NCI-H2171 treated with DMSO at 0.1 percent for 48 hours (cell line): Measurements from ENCODE around the gene OSBPL9.
"Not testable (repeated sequence)": the region's sequence is repeated elsewhere in the genome, so short reads cannot be mapped to it uniquely, and the experiment has no call there.

Experiments
- DNase-seq: peaks from one replicate; lab custom pipeline; 2025; lab: John Stamatoyannopoulos, UW

OSBPL9 gene

DNA sequence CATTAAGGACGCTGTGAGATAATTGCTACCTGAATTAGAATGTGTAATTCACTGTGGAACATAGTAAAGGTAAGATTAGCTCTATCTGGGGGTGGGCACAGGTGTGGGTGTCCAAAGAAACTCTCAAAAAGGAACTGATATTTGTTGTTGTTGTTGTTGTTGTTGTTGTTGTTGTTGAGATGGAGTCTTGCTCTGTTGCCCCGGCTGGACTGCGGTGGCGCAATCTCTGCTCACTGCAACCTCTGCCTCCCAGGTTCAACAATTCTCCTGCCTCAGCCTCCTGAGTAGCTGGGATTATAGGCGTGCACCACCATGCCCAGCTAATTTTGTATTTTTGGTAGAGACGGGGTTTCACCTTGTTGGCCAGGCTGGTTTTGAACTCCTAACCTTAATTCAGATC, 6.8 kb upstream of the OSBPL9 start:
- not testable (repeated sequence) for DNase-seq

DNA sequence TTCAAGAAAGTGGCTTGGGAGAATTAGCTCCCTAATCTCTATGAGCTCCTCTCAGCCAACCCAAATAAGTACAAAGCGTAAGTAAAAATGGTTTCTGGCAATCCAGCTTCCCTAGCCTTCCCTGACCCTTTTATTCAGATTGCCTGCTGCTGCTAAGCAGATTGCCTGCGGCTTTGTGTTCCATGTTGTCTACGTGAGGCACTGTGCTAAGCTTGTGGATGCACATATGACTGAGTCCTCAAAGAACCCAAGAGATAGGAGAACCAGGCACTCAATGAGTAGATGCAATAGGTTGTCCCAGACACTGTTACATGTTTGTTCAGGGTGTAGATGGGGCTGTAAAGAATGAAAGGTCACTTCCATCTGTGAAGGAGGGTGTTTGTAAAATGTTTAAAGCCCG, 6.3 kb upstream of the OSBPL9 start:
- no peak for DNase-seq

DNA sequence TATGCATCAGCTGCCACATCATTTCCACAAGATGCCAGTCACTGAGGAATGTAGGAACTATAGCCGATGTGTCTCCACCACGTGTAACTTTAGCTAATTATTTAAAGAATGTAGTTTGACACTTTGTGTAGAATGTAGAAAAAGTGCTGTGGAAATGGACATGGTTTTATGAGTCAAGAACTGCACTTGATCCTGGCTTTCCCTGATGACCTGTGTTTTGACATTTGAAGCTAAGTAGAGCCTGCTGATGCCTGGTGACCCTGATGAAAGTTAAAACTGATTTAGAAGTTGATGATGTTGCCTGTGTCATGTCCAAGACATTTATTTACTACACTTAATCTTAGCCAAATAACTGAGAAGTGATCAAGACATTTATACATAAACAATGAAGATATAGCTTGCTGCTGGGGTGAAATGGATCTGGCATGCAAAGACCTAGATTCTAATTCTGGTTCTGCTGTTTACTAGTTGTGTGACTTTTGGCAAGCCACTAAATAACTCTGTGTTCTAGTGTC, 4.4 kb upstream of the OSBPL9 start:
- DNase-seq = no peak

DNA sequence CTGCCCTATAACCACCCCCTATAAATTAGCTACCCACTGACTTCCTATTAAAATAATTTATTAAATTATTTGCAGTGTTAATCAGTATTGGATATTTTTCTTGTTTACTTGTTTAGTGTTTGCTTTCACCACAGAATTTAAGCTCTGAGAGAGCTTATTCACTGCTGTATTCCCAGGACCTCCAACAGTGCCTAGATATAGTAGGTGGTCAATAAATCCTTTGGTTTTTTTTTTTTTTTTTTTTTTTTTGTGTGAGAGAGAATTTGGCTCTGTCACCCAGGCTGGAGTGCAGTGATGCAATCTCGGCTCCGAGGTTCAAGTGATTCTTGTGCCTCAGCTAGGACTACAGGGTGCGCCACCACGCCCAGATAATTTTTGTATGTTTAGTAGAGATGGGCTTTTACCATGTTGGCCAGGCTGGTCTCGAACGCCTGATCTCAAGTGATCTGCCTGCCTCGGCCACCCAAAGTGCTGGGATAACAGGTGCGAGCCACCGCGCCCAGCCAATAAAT, 1.1 kb upstream of the OSBPL9 start:
- no peak for DNase-seq

DNA sequence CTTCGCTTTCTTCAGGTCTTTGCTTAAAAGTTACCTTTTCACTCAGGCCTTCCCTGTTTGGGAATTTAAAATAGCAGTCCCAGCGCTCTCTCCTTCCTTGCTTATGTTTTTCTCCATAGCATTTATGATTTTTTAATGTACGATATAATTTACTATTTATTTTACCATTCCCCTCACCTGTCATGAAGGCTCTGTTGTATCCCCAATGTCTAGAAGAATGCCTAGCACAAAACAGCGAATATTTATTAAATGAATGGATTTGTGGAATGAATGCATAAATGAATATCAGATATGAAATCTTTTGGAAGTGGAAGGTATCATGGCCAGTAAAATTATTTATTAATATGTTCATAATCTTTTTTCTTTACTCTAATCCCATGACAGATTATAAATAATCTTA, 402 bp upstream of the OSBPL9 start:
- DNase-seq = no peak

DNA sequence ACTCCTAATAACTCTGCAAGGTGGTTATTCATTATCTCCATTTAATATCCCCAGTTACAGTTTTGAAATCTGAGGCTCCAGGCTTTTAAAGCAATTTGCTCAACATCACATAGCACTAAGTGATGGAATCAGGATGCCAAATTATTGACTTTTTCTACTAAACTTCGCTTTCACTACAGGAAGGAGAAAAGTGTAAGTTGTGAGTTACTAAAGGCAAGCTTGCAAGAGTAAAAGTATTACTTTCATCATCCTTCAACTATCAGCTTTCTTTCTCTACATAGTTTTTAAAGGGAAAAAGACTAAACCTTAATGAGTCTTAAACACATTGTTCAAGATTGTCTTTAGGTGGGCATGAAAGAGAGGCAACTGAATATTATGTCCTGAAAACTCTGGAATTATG, 1.8 kb downstream of the OSBPL9 start:
- no peak for DNase-seq

DNA sequence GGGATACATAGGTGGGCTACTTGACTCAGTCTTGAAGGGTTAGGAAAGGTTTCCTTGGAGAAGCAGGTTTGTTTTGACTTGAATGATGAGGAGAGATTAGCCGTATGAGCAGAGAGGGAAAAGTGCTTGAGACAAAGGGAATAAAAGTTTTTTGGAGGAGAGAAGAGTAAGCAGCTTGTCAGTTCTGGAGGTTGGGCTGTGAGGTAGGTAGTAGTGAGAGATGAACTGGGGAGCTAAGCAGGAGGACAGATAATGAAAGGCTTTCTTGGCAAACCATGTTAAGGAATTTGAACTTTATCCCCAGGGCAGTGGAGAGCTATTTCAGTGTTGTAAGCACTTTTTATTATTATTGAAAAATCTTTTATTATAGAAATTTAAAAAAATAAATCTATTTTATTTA, 3.6 kb downstream of the OSBPL9 start:
- DNase-seq = no peak

DNA sequence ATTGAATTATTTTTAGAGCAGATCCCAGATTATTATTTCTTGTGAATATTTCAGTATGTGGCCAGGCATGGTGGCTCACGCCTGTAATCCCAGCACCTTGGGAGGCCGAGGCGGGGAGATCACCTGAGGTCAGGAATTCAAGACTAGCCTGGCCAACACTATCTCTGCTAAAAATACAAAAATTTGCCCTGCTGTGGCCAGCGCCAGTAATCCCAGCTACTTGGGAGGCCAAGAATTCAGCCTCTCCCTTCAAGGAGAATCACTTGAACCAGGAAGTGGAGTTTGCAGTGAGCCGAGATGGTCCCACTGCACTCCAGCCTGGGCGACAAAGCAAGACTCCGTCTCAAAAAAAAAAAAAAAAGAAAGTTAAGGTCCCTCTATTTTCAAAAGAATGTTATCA, 4.3 kb downstream of the OSBPL9 start:
- DNase-seq = no peak

DNA sequence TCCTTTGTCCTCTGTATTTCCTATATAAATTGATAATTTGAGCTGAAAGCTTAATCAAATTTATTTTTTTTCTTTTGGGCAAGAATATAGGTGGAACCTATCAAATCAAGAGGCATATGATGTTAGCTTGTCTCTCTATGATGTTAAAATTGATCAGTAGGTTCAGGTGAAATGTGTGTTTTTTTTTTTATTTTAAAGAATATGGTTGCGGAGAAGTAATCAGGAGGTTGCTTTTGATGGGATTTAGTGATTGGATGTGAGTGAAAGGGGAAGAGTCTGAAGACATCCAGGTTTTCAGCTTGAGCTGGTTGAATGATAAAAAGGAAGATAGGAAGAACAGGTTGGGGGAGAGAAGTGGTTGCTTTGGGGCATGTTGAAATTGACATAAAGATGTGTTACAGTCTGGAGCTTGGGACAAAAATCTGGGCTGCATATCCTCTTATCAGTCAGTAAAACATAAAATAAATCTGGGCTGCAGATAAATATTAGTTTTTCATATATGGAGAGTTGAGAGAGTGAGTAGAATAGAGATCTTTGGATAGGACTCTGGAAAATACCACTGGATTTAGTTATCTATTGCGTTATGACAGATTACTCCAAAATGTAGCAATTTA, 5.1 kb downstream of the OSBPL9 start:
- DNase-seq = no peak

DNA sequence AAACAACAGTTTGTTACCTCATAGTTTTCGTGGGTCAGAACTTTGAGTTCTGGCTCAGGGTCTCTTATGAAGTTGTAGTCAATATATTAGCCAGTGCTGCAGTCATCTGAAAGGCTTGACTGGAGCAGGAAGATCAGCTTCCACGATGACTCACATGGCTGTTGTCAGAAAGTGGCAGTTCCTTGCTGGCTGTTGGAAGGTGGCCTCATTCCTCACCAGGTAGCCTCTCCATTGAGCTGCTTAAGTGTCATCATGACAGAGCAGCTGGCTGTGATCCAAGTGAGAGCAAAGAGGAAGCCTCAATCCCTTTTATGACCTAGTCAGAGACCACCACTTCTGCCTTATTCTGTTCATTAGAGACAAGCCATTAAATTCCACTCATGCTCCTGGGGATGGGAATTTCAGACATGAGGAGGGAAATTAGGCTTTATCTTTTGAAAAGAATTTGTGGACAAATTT, 5.6 kb downstream of the OSBPL9 start:
- DNase-seq = peak; percentile 35

DNA sequence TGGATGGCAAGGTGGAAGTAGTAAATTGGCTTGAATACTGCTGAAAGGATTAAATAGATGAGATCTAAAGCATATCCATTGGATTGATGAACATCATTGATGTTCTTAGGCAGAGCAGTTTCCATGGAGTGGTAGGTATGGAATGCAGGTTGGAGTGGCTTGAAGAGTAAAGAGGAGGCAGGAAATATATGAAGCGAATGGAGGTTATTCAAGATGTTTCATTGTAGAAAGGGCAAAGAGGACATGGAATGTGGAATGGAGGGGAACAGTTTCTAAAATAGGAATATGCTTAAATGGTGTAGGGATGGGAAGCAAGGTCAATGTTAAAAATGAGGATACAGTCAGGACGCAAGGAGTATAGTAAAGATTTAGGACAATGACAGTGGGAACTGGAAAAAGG, 6.1 kb downstream of the OSBPL9 start:
- DNase-seq = no peak

DNA sequence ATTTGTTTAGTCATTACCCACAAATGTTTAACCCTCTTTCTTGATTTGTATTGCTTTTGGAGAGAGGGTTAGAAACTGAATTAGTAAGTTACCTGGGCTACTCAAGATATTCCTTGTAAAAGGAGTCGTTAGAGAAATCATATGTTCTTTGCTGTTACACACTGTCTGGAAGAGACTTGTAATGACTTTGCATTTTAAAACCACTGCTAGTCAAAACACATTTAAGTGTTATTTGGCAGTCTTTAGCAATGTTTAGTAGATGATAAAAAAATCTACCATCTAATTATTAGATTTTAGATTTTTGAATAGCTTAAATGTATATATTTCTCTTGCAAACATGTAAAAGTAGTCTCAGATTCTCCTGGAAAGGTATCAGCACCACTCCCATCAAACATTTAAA, 6.6 kb downstream of the OSBPL9 start:
- no peak for DNase-seq

DNA sequence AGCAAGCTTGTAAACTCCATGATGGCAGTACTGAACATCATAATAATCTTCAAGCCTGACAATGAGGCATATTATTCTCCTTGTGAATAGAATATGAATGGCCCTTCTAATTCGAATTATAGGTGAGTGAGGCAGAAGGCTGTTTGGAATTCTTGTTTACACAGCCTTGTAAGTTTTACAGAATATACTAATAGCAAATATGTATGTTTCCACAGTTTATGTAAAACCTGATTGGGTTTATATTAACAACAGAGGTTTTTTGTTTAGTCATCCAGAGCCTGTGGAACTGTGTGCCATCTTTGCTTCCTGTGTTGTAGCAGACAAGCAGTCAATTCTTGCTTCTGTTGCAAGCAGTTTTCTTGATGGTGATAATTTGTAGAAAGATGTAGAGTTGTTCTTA, 8.0 kb downstream of the OSBPL9 start:
- DNase-seq = no peak

DNA sequence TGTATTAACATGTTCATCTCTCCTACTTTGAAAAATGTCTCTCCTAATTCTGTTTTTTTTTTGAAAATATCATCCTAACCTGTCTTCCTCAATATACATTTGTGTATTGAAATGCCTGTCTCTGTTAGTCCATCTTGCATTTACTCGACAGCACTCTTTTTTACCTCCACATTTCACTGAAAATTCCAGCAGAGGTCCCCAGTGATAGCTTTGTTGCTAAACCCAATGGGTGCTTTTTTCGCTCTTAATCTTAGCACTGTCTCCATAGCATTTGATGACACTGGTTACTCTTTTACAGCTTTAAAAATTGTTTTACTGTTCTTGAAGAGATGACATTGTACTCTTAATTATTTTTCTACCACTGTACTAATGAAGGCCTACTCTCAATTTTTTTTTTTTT, 10.8 kb downstream of the OSBPL9 start:
- DNase-seq = peak; percentile 7

DNA sequence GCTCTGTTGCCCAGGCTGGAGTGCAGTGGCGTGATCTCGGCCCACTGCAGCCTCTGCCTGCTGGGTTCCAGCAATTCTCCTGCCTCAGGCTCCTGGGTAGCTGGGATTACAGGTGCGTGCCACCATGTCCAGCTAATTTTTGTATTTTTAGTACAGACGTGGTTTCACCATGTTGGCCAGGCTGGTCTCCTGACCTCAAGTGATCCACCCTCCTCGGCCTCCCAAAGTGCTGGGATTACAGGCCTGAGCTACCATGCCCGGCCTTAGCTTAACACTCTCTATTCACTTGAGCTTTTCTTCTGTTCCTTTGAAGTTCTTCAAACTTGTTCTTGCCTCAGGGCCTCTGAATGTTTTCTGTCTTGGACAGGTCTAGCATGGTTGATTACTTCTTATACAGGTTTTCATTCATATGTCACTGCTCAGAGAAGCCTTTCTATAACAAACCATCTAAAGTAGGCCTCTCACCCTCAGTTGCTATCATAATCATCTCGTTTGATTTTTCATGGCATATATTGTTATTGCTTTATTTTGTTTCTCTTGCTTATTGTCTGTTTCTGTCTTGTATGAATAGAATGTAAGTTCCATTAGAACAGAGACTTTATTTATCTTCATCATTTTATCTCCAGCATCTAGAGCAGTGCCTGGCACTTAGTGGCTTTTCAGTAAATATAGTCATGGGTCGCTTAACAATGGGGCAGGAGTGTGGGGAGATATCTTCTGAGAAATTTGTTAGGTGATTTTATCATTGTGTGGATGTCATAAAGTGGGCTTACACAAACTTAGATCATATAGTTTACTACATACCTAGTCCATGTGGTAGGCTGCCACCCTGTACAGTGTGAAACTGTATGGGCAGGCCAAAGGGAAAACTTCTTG, 12.1 kb downstream of the OSBPL9 start:
- DNase-seq = no peak

DNA sequence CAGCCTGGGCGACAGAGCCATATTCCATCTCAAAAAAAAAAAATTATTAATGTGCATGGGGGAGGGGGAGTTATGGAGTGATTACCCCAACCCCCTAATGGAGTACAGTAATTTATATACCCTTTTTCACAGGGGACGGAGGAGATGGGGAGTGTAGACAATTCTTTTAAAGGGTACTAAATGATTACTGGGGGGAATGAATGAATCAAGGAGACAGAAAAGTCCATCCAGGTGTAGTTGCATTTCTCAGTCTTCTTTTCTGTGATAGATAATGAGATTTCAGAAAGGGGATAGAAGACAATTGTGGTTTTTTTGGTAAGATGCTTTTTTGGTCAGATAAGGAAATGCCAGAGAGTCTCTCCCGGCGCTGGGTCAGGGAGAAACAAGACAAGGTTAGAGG, 13.0 kb downstream of the OSBPL9 start:
- DNase-seq = no peak

DNA sequence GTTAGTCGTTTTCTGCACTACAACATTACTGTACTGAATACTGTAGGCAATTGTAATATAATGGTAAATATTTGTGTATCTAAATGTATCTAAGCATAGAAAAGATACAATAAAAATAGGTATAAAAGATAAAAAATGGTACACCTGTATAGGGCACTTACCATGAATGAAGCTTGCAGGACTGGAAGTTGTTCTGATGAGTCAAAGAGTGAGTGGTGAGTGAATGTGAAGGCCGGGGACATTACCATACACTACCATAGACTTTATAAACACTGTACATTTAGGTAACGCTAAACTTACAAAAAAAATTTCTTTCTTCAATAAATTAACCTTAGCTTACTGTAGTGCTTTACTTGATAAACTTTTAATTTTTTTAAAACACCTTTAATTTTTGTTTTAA, 13.5 kb downstream of the OSBPL9 start:
- no peak for DNase-seq

DNA sequence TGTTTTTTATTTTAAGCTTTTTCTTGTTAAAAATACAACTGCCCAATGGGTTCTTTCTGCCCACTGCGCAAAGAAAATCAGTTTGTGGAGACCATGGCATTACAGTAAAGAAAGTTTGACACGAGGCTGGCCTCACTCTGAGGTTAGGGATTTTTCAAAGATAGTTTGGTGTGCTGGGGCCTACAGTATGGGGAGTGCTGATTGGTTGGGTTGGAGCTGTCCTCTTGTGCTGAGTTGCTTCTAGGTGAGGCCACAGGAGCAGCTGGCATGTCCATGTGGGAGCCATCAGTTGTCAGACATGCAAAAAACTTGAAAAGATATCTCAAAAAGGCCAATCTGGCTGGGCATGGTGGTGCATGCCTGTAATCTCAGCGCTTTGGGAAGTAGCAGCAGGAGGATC, 14.0 kb downstream of the OSBPL9 start:
- no peak for DNase-seq

DNA sequence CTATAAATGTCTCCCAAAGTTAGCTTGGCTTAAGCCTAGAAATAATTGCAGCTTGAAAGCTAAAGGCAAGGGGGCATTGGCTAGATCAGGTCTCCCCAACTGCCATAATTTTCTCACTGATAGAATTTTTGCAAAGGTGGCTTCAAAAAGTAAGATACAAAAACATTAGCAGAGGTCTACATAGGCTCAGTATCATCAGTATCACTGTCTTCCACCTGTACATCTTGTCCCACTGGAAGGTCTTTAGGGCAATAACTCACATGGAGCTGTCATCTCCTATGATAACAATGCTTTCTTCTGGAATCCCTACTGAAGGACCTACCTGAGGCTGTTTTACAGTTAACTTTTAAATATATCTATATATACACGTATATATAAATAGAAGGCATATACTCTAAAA, 14.9 kb downstream of the OSBPL9 start:
- DNase-seq = no peak

DNA sequence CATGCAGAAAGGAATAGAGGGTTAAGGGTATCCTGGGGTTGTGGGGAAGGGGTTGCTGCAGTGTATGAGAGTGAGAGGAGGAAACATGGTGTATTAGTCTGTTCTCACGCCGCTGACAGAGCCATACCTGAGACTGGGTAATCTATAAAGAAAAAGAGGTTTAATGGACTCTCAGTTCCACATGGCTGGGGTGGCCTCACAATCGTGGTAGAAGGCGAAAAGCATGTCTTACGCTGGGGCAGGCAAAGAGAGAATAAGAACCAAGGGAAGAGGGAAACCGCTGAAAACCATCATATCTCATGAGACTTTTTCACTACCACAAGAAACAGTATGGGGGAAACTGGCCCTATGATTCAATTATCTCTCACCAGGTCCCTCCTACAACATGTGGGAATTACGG, 17.7 kb downstream of the OSBPL9 start:
- no peak for DNase-seq

DNA sequence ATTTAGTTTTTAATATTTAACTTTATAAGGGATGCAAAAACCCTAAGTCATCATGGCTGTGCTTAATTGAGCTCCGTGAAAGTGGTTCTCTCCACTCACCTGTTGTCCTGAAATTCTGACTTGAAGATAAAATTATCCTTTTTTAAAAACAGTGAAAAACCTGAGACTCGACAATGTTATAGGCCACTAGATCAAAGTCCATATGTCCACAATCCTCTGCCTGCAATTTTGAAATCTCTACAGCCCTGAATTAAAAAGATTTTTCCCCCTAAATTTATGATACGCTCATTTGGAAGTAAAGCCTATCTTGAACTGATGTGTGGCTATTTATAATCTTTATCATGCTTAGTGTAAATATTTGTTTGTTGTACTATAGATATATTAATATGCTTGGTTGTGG, 18.7 kb downstream of the OSBPL9 start:
- no peak for DNase-seq

DNA sequence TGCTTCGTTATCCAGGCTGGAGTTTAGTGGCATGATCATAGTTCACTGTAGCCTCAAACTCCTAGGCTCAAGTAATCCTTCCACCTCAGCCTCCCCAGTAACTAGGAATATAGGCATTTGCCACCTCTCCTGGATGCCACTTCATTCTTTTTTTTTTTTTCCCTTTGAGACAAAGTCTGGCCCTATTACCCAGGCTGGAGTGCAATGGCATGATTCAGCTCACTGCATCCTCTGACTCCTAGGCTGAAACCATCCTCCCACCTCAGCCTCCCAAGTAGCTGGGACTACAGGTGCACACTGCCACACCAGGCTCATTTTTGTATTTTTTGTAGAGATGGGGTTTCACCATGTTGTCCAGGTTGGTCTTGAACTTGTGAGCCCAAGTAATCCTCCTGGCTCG, 19.3 kb downstream of the OSBPL9 start:
- no peak for DNase-seq

DNA sequence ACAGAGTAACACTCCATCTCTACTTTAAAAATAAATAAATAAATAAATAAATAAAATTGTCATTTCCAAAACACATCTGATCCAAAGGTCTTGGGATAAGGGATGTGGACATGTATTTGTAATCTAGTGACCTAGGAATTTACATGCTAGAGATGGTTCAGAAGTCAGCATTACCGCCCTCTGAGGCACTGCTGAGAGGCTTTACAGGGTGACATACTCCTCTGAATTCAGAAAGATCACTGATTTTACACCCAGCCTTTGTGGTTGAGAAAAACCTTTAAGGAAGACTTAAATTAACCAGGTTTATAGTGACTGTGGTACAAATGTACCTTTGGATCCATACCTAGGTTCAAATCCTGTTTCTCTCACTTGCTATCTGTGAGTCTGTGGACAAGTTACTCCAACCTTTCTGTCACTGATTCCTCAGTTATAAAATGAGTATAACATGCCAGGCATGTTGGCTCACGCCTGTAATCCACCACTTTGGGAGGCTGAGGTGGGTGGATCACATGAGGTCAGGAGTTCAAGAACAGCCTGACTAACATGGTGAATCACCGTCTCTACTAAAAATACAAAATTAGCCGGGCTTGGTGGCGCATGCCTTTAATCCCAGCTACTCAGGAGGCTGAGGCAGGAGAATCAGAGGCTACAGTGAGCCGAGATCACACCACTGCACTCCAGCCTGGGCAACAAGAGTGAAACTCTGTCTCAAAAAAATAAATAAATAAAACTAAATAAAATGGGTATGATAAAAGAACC, 20.1 kb downstream of the OSBPL9 start:
- peak; percentile 4 for DNase-seq
